Chondrocyte (in vitro differentiated cells): Measurements from ENCODE around the gene DPYSL3. TPM values are rescaled to one million over a fixed set of nuclear protein-coding genes. Genes with fewer than 3 reads are reported as not detected.
"Not testable (repeated sequence)": the region's sequence is repeated elsewhere in the genome, so short reads cannot be mapped to it uniquely, and the experiment has no call there.

Experiments
- DNase-seq: peaks from one replicate; pipeline ENCODE4 v3.0.0; 2021; ENCODE audit warnings: mixed read lengths, low spot score
- H3K27ac Mint-ChIP-seq: one replicate; pipeline ENCODE4 v1.8.0; 2021; ENCODE audit warnings: mild to moderate bottlenecking, moderate library complexity, mixed read lengths; ENCODE audit not compliant: unreplicated experiment
- H3K27me3 Mint-ChIP-seq: 2 replicates; pipeline ENCODE4 v1.8.0; 2021; ENCODE audit warnings: low read depth, mixed read lengths
- H3K36me3 Mint-ChIP-seq: 2 replicates; pipeline ENCODE4 v1.8.0; 2021; ENCODE audit warnings: low read depth, mixed read lengths
- H3K4me1 Mint-ChIP-seq: 2 replicates; pipeline ENCODE4 v1.8.0; 2021; ENCODE audit warnings: low read depth, mild to moderate bottlenecking, mixed read lengths
- H3K4me3 Mint-ChIP-seq: one replicate; pipeline ENCODE4 v1.8.0; 2021; ENCODE audit warnings: mild to moderate bottlenecking, moderate library complexity, mixed read lengths; ENCODE audit not compliant: unreplicated experiment
- H3K9me3 Mint-ChIP-seq: 2 replicates; pipeline ENCODE4 v1.8.0; 2021; ENCODE audit warnings: low read depth, mixed read lengths
- CTCF ChIP-seq: fragments of 200-600 bp; sonication (generic); IDR thresholded peaks from 2 replicates; pipeline ENCODE4 v1.5.0; 2021; ENCODE audit warnings: antibody characterized with exemption, mild to moderate bottlenecking, moderate library complexity
- total RNA-seq: library from RNA; stranded (reverse); gene quantifications from 3 replicates; pipeline ENCODE4 v1.2.1, GENCODE V29; 2021

The DPYSL3 gene
- total RNA-seq, 1 donor from 2014 or later: 60.4 TPM

- peak overlapping the region; percentile 80 for H3K27ac Mint-ChIP-seq
- peaks cover 9% of the 10 kb centered on the region for H3K27me3 Mint-ChIP-seq
- no peaks in the 10 kb centered on the region for H3K9me3 Mint-ChIP-seq
- no peak for DNase-seq
- TF ChIP-seq CTCF: peak; percentile 96
- no peaks in the 10 kb centered on the region for H3K36me3 Mint-ChIP-seq
- peaks cover 19% of the 10 kb centered on the region for H3K4me1 Mint-ChIP-seq
- H3K4me3 Mint-ChIP-seq: peak overlapping the region; percentile 60
These were observed 140.0 kb downstream of the DPYSL3 start for GRCh38 chr5:147369742-147370374.

GRCh38 chr5:147367381-147367780 lies 142.5 kb downstream of the DPYSL3 start:
- peaks cover 11% of the 10 kb centered on the region for H3K27me3 Mint-ChIP-seq
- not testable (repeated sequence) for H3K36me3 Mint-ChIP-seq, H3K9me3 Mint-ChIP-seq, H3K27ac Mint-ChIP-seq, H3K4me3 Mint-ChIP-seq, DNase-seq
- peaks cover 19% of the 10 kb centered on the region for H3K4me1 Mint-ChIP-seq

- H3K9me3 Mint-ChIP-seq: no peaks in the 10 kb centered on the region
- peaks cover 11% of the 10 kb centered on the region for H3K27me3 Mint-ChIP-seq
- peaks cover 17% of the 10 kb centered on the region for H3K4me1 Mint-ChIP-seq
- no peak overlapping the region for H3K4me3 Mint-ChIP-seq
- no peaks in the 10 kb centered on the region for H3K36me3 Mint-ChIP-seq
- H3K27ac Mint-ChIP-seq: no peak overlapping the region
- DNase-seq: no peak
- TF ChIP-seq CTCF: no peak
These were observed 148.3 kb downstream of the DPYSL3 start for GRCh38 chr5:147361441-147362175.

GRCh38 chr5:147360816-147361215 lies 149.1 kb downstream of the DPYSL3 start:
- Mint-ChIP-seq H3K36me3 (no peaks in the 10 kb centered on the region), H3K4me3 (no peak overlapping the region), H3K4me1 (peaks cover 10% of the 10 kb centered on the region), H3K27ac (no peak overlapping the region), H3K9me3 (no peaks in the 10 kb centered on the region), H3K27me3 (peaks cover 7% of the 10 kb centered on the region)
- no peak for DNase-seq
- TF ChIP-seq CTCF: no peak

GRCh38 chr5:147359581-147359980 lies 150.3 kb downstream of the DPYSL3 start:
- H3K27me3 Mint-ChIP-seq: peaks cover 2% of the 10 kb centered on the region
- no peak overlapping the region for H3K27ac Mint-ChIP-seq
- TF ChIP-seq CTCF: no peak
- no peak overlapping the region for H3K4me3 Mint-ChIP-seq
- no peak for DNase-seq
- H3K4me1 Mint-ChIP-seq: peaks cover 10% of the 10 kb centered on the region
- no peaks in the 10 kb centered on the region for H3K9me3 Mint-ChIP-seq
- no peaks in the 10 kb centered on the region for H3K36me3 Mint-ChIP-seq
